ENCODE data around the gene MORN5.

The MORN5 gene

DNA sequence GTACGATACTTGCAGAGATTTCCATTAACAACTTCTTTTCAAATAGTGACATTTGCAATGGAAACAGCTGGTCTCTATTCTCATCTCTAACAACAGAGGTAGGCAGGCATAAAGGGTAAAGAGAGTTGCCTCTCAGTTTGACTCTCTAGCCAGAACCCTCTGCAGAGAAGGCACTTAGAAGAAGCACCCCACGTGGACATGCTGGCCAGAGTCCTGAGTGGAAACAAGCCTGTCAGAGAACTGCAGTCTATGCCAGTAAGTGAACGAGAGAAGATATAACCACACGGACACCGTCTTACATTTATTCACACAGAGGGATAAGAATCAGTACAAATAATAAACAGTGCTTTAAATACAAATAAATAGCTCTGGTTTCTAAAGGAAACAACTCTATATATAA, 80.0 kb downstream of the MORN5 start:
- in situ Hi-C loops (cut with MboI; ENCODE audit: low pct_unique_long_range_greater_than_20kb, low sequenced_read_pairs, unreplicated experiment), result no loop called here
- no peak for DNase-seq (ENCODE audit: low spot score)
- TF ChIP-seq, protein P1, sequence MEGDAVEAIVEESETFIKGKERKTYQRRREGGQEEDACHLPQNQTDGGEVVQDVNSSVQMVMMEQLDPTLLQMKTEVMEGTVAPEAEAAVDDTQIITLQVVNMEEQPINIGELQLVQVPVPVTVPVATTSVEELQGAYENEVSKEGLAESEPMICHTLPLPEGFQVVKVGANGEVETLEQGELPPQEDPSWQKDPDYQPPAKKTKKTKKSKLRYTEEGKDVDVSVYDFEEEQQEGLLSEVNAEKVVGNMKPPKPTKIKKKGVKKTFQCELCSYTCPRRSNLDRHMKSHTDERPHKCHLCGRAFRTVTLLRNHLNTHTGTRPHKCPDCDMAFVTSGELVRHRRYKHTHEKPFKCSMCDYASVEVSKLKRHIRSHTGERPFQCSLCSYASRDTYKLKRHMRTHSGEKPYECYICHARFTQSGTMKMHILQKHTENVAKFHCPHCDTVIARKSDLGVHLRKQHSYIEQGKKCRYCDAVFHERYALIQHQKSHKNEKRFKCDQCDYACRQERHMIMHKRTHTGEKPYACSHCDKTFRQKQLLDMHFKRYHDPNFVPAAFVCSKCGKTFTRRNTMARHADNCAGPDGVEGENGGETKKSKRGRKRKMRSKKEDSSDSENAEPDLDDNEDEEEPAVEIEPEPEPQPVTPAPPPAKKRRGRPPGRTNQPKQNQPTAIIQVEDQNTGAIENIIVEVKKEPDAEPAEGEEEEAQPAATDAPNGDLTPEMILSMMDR (IDR thresholded peaks at IDR 0.05; ENCODE audit: extremely low read depth, insufficient read depth, missing control alignments), result no peak

DNA sequence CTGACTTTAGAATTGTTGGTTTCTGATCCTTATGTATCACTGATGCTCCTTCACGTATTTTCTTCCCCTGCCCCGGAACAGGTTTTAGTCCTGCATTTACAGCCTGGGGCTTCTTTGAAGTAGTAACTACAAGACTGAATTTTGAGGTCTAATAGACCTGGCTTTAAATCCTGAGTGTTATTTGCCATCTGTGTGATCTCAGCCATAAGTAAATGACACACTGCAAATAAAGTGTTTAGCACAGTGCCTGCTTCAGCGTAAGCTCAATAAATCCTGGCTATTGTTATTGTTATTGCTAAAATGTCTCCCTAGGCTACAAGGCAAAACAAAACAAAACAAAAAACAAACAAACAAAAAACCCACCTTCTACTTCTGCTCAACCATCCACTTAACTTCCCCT, 84.6 kb downstream of the MORN5 start:
- TF ChIP-seq, protein P1 (IDR thresholded peaks at IDR 0.05; ENCODE audit: extremely low read depth, insufficient read depth, missing control alignments), result no peak
- in situ Hi-C loops (cut with MboI; ENCODE audit: low pct_unique_long_range_greater_than_20kb, low sequenced_read_pairs, unreplicated experiment), result no loop called here
- DNase-seq (ENCODE audit: low spot score), result no peak

DNA sequence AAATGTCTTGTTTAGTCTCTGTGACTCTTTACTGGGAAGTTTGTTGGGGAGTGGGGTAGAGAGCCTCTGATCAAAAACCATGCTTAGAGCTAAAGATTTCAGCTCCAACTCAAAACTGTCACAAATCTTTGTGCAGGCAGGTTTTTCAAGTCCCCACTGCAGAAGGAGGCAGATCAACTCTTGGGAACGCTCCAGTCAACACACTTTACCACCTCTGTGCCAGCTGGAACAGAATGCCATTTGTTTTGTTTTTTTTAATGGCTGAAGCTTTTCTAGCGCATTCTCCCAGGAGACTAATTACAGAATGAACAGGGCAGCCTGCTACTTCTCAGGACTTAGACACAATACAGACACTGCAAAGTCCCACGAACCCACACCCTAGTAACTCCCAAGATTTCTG, 87.0 kb downstream of the MORN5 start:
- in situ Hi-C loops (cut with MboI; ENCODE audit: low pct_unique_long_range_greater_than_20kb, low sequenced_read_pairs, unreplicated experiment), result no loop called here
- TF ChIP-seq, protein P1 (IDR thresholded peaks at IDR 0.05; ENCODE audit: extremely low read depth, insufficient read depth, missing control alignments), result no peak
- no peak for DNase-seq (ENCODE audit: low spot score)

DNA sequence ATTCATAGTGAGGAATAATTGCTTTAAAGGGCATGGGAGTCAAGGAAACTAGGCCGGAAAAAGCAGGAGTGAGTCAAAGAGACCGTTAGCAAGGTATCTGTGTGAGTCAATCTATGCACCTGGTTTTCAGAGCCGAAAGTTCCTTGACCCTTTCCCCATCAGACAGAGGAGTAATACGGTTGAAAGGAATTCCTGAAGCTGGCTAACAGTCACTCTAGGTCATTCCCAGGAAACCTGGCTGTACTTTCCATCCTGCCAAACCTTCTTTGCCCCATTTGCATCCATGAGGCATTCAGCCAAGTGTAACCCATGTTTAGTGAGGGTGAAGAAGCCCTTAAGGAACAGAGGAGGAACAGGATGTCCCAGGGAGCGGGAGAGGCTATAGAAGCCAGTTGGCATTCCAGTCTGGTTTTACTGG, 88.7 kb downstream of the MORN5 start:
- in situ Hi-C loops (cut with MboI; ENCODE audit: low pct_unique_long_range_greater_than_20kb, low sequenced_read_pairs, unreplicated experiment), result no loop called here
- DNase-seq (ENCODE audit: low spot score), result no peak
- TF ChIP-seq, protein P1 (IDR thresholded peaks at IDR 0.05; ENCODE audit: extremely low read depth, insufficient read depth, missing control alignments), result no peak

All from GM13977 (cell line).